ENCODE results near the gene FAM120AOS.

FAM120AOS gene

GRCh38 chr9:93453047-93453914, at the start of gene FAM120AOS:
Gene FAM120AOS (minus strand): TSS chr9:93453581. CDS start chr9:93452709, 872 bp downstream.
- DNase-seq (ENCODE audit: low spot score): peak; percentile 79

- no peak for DNase-seq (ENCODE audit: low spot score)
These were observed 48.0 kb upstream of the FAM120AOS start for GRCh38 chr9:93501406-93501805.

GRCh38 chr9:93500571-93501298, 47.4 kb upstream of the FAM120AOS start:
- DNase-seq (ENCODE audit: low spot score): no peak

GRCh38 chr9:93496285-93496684, 42.9 kb upstream of the FAM120AOS start:
- no peak for DNase-seq (ENCODE audit: low spot score)

- no peak for DNase-seq (ENCODE audit: low spot score)
These were observed 40.6 kb upstream of the FAM120AOS start for GRCh38 chr9:93493949-93494348.

- DNase-seq (ENCODE audit: low spot score): no peak
These were observed 38.9 kb upstream of the FAM120AOS start for GRCh38 chr9:93492327-93492726.

GRCh38 chr9:93491593-93492232, 38.3 kb upstream of the FAM120AOS start:
- no peak for DNase-seq (ENCODE audit: low spot score)

- DNase-seq (ENCODE audit: low spot score): no peak
These were observed 34.9 kb upstream of the FAM120AOS start for GRCh38 chr9:93488244-93488643.

GRCh38 chr9:93486268-93486667, 32.9 kb upstream of the FAM120AOS start:
- no peak for DNase-seq (ENCODE audit: low spot score)

- no peak for DNase-seq (ENCODE audit: low spot score)
These were observed 30.1 kb upstream of the FAM120AOS start for GRCh38 chr9:93483497-93483896.

- DNase-seq (ENCODE audit: low spot score): no peak
These were observed 27.4 kb upstream of the FAM120AOS start for GRCh38 chr9:93480728-93481324.

- no peak for DNase-seq (ENCODE audit: low spot score)
These were observed 26.9 kb upstream of the FAM120AOS start for GRCh38 chr9:93480262-93480661.

- no peak for DNase-seq (ENCODE audit: low spot score)
These were observed 26.3 kb upstream of the FAM120AOS start for GRCh38 chr9:93479726-93480125.

- DNase-seq (ENCODE audit: low spot score): no peak
These were observed 24.0 kb upstream of the FAM120AOS start for GRCh38 chr9:93477397-93477796.

- no peak for DNase-seq (ENCODE audit: low spot score)
These were observed 23.5 kb upstream of the FAM120AOS start for GRCh38 chr9:93476924-93477323.

GRCh38 chr9:93475856-93476255, 22.5 kb upstream of the FAM120AOS start:
- DNase-seq (ENCODE audit: low spot score): no peak

- no peak for DNase-seq (ENCODE audit: low spot score)
These were observed 21.7 kb upstream of the FAM120AOS start for GRCh38 chr9:93475108-93475507.

- no peak for DNase-seq (ENCODE audit: low spot score)
These were observed 20.0 kb upstream of the FAM120AOS start for GRCh38 chr9:93473411-93473810.

- no peak for DNase-seq (ENCODE audit: low spot score)
These were observed 17.7 kb upstream of the FAM120AOS start for GRCh38 chr9:93471124-93471523.

GRCh38 chr9:93470391-93470790, 17.0 kb upstream of the FAM120AOS start:
- no peak for DNase-seq (ENCODE audit: low spot score)

- DNase-seq (ENCODE audit: low spot score): no peak
These were observed 15.5 kb upstream of the FAM120AOS start for GRCh38 chr9:93468763-93469456.

GRCh38 chr9:93467462-93467861, 14.1 kb upstream of the FAM120AOS start:
- DNase-seq (ENCODE audit: low spot score): no peak
